K562 (cell line): Measurements from ENCODE around the gene SLC15A3. TPM values are rescaled to one million over a fixed set of nuclear protein-coding genes. Genes with fewer than 3 reads are reported as not detected.

Experiments used
- BDP1 ChIP-seq: IDR thresholded peaks from 3 replicates; pipeline ENCODE4 v1.6.1; 2011; ENCODE audit not compliant: insufficient read length, insufficient read depth
- BHLHE40 ChIP-seq: IDR thresholded peaks from 2 replicates; pipeline ENCODE4 v1.6.1; 2011; ENCODE audit warnings: low read length, improper control_type of control experiment
- CEBPG ChIP-seq, 3 experiments: fragments of 200-800 bp in 1 of 3; sonication (Bioruptor generic) in 1 of 3; sonication (generic) in 1 of 3; formaldehyde crosslinking in 1 of 3; IDR thresholded peaks in 2 of 3; conservative IDR thresholded peaks in 1 of 3; 2 replicates each; pipeline versions ENCODE4 v1.6.1 to v1.8.0; 2016 to 2022; ENCODE audit warnings: missing compliant biosample characterization in 2 of 3, missing genetic modification characterization in 2 of 3, mild to moderate bottlenecking in 1 of 3, missing genetic modification reagents in 1 of 3
- CHAMP1 ChIP-seq: fragments of 450-650 bp; IDR thresholded peaks from 2 replicates; pipeline ENCODE4 v1.6.1; 2016; ENCODE audit warnings: mild to moderate bottlenecking
- FOXM1 ChIP-seq, 2 experiments: fragments of 450-650 bp in 1 of 2; sonication (generic) in 1 of 2; formaldehyde crosslinking in 1 of 2; IDR thresholded peaks; 2 replicates each; pipeline versions ENCODE4 v1.6.1 to v1.9.0; 2017 to 2022; ENCODE audit warnings: low read depth in 2 of 2, mild to moderate bottlenecking in 2 of 2, missing genetic modification reagents in 1 of 2, moderate library complexity in 1 of 2
- HEY1 ChIP-seq: fragments of 250-450 bp; sonication (Bioruptor Pico); IDR thresholded peaks from 2 replicates; pipeline ENCODE4 v1.5.0; 2020; ENCODE audit warnings: mild to moderate bottlenecking, moderate library complexity, borderline replicate concordance
- MAFG ChIP-seq: fragments of 450-650 bp; conservative IDR thresholded peaks from 2 replicates; pipeline ENCODE4 v1.6.1; 2016; ENCODE audit warnings: missing genetic modification characterization, missing compliant biosample characterization
- MTA1 ChIP-seq: fragments of 450-650 bp; IDR thresholded peaks from 2 replicates; pipeline ENCODE4 v1.6.1; 2017; ENCODE audit warnings: borderline replicate concordance
- MYC ChIP-seq, 2 experiments: fragments of 250-450 bp in 1 of 2; sonication (Bioruptor Pico) in 1 of 2; IDR thresholded peaks; 2 replicates each; pipeline versions ENCODE4 v1.5.1 to v1.6.1; 2012 to 2021; ENCODE audit warnings: low read depth in 2 of 2, borderline replicate concordance in 1 of 2, improper control_type of control experiment in 1 of 2, low read length in 1 of 2, mild to moderate bottlenecking in 1 of 2, moderate library complexity in 1 of 2
- POU5F1 ChIP-seq: fragments of 150-350 bp; IDR thresholded peaks from 2 replicates; pipeline ENCODE4 v1.6.1; 2014; ENCODE audit warnings: borderline replicate concordance, low read length, low read depth, mild to moderate bottlenecking; ENCODE audit not compliant: partially characterized antibody
- SP1 ChIP-seq: sonication (generic); formaldehyde crosslinking; IDR thresholded peaks from 2 replicates; pipeline ENCODE4 v1.8.1; 2022; ENCODE audit warnings: mild to moderate bottlenecking, missing genetic modification reagents
- U2AF2 ChIP-seq: fragments of 200-400 bp; formaldehyde crosslinking; optimal IDR thresholded peaks from 2 replicates; pipeline ENCODE3; 2017; ENCODE audit warnings: low read depth, mild to moderate bottlenecking, low read length
- WHSC1 ChIP-seq: IDR thresholded peaks from one replicate; pipeline ENCODE4 v1.6.1; 2012; ENCODE audit warnings: low read length, control low read depth, inconsistent platforms
- ZBTB17 ChIP-seq: fragments of 450-650 bp; formaldehyde crosslinking; IDR thresholded peaks from 2 replicates; pipeline ENCODE4 v1.4.0; 2020; ENCODE audit warnings: mild to moderate bottlenecking
- ZBTB7A ChIP-seq: IDR thresholded peaks from 2 replicates; pipeline ENCODE4 v1.6.1; 2011; ENCODE audit warnings: low read depth, mild to moderate bottlenecking, low read length, moderate library complexity, borderline replicate concordance; ENCODE audit not compliant: control insufficient read depth
- ZNF12 ChIP-seq: sonication (generic); formaldehyde crosslinking; IDR thresholded peaks from 2 replicates; pipeline ENCODE4 v1.4.0; 2020; ENCODE audit warnings: mild to moderate bottlenecking, missing genetic modification reagents
- ZNF280B ChIP-seq: fragments of 250-450 bp; sonication (Bioruptor Pico); IDR thresholded peaks from 2 replicates; pipeline ENCODE4 v1.5.1; 2021; ENCODE audit warnings: mild to moderate bottlenecking
- ZNF436 ChIP-seq: fragments of 250-450, 450-650 bp; sonication (Bioruptor Pico); formaldehyde crosslinking; IDR thresholded peaks from 2 replicates; pipeline ENCODE4 v1.7.0; 2020; ENCODE audit warnings: mild to moderate bottlenecking
- ZNF444 ChIP-seq: fragments of 250-450 bp; sonication (Bioruptor Pico); IDR thresholded peaks from 2 replicates; pipeline ENCODE4 v1.4.0; 2020; ENCODE audit warnings: mild to moderate bottlenecking, moderate library complexity
- ZNF655 ChIP-seq: fragments of 250-450 bp; sonication (Bioruptor Pico); IDR thresholded peaks from 2 replicates; pipeline ENCODE4 v1.5.0; 2021
- ZNF668 ChIP-seq: fragments of 250-450 bp; sonication (Bioruptor Pico); IDR thresholded peaks from 2 replicates; pipeline ENCODE4 v1.8.0; 2022; ENCODE audit warnings: mild to moderate bottlenecking, inconsistent platforms
- ZNF77 ChIP-seq: fragments of 250-450 bp; sonication (Bioruptor Pico); IDR thresholded peaks from 2 replicates; pipeline ENCODE4 v1.5.0; 2020
- ZNF79 ChIP-seq: fragments of 250-450 bp; sonication (Bioruptor Pico); IDR thresholded peaks from 2 replicates; pipeline ENCODE4 v1.4.0; 2020; ENCODE audit warnings: low read depth, mild to moderate bottlenecking, moderate library complexity
- polyA plus RNA-seq, 8 experiments: library from polyadenylated mRNA; depleted of rRNA in 4 of 8; stranded (reverse) in 5 of 8; unstranded in 3 of 8; fragments of >200 nt; fragmentation: Nextera tagmentation in 2 of 8; fragmentation: Illumina TruSeq in 1 of 8; extraction: Ambion mirVana in 2 of 8; extraction: Trizol in 1 of 8; gene quantifications; 2 replicates each; pipeline versions ENCODE4 v1.2.1 to v1.2.3, GENCODE V29; 2011 to 2014; ENCODE audit warnings: inconsistent platforms in 1 of 8, missing spikeins in 1 of 8
- total RNA-seq, 7 experiments: library from RNA; depleted of rRNA in 6 of 7; stranded (reverse); fragments of >200 nt in 6 of 7; fragmentation: Illumina TruSeq in 2 of 7; extraction: Trizol in 2 of 7; gene quantifications; 2 replicates each; pipeline versions ENCODE4 v1.2.1 to v1.2.3, GENCODE V29; 2011 to 2021; ENCODE audit warnings: low replicate concordance in 1 of 7

The SLC15A3 gene
- total and polyA plus RNA-seq, 9 of the 15 experiments (the other 6 are each of a cell fraction or from before 2014, with no cell fraction given), result 0.07 to 0.27 TPM; not detected in 7

DNA sequence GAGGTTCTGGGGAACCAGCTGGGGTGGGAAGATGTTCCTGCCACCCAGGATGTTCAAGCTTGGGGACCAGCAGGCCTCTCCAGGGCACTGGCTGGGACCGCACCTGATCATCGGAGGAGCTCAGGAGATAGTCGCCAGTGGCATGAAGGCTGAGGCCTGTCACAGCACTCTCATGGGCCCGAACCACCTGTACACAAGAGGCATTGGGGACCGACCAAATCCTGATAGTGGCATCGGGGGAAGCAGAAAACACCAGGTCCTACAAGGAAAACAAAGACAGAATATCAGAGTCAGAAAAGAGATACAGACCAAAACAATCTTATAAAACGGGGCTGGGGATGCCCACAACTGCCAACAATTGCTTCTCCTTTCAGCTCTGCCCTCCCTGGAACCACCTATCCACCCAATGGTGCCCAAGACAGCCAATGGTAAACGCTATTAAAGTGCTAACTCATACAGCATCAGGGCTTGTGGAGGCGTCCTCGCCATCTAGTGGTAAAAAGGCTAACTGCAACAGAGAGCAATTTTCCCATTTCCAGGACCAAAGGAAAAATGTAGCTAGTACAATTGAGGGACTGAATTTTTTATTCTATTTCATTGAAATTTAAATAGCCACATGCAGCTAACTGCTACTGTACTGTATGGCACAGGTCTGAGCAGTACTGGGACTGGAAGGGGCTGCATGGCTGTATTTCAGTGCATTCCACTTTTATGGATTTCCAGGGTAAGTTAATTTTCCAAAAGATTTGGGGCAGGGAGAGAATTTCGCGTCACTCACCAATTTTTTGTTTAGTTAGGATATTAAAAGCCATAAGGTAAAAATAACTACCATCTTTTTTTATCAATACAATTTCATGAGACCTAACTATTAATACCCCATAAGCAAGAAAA lies 52.7 kb downstream of the SLC15A3 start (continued):
- TF ChIP-seq ZNF655 (CRISPR knock-in tag), result no peak
- TF ChIP-seq POU5F1, result no peak
- no peak for TF ChIP-seq FOXM1 (IDR thresholded peaks at IDR 0.05; ENCODE audit: low read depth)
- no peak for TF ChIP-seq FOXM1 (CRISPR knock-in tag; IDR thresholded peaks at IDR 0.05; ENCODE audit: low read depth)
- no peak for TF ChIP-seq CHAMP1
- no peak for TF ChIP-seq ZNF436 (CRISPR knock-in tag)
- TF ChIP-seq ZNF79 (CRISPR knock-in tag), result no peak
- TF ChIP-seq WHSC1, result no peak
- TF ChIP-seq ZNF668, result no peak
- no peak for TF ChIP-seq ZNF444 (CRISPR knock-in tag)
- no peak for TF ChIP-seq ZNF12 (CRISPR knock-in tag)
- TF ChIP-seq SP1, result no peak
- TF ChIP-seq CEBPG (CRISPR knock-in tag; IDR thresholded peaks at IDR 0.05), result no peak
- no peak for TF ChIP-seq CEBPG (tag; conservative IDR thresholded peaks at IDR 0.05 in 1 of 2, IDR thresholded peaks at IDR 0.05 in 1 of 2)
- no peak for TF ChIP-seq MYC (IDR thresholded peaks at IDR 0.05; ENCODE audit: low read depth, low read length)
- no peak for TF ChIP-seq MYC (CRISPR knock-in tag; IDR thresholded peaks at IDR 0.05; ENCODE audit: borderline replicate concordance, low read depth)
- TF ChIP-seq BHLHE40, result no peak
- TF ChIP-seq U2AF2, result no peak
- TF ChIP-seq BDP1, result no peak
- peak; percentile 82 for TF ChIP-seq MAFG (tag)
- no peak for TF ChIP-seq MTA1
- no peak for TF ChIP-seq ZNF77 (CRISPR knock-in tag)
- TF ChIP-seq ZNF280B, result no peak
- TF ChIP-seq ZBTB17 (CRISPR knock-in tag), result no peak
- TF ChIP-seq ZBTB7A, result no peak
- TF ChIP-seq HEY1, result no peak
